RWPE2 (cell line): ENCODE results near the gene ACR.
A peak's percentile ranks its signal among the peaks of the same experiment; 100 is the strongest.
"Not testable (repeated sequence)": the region's sequence is repeated elsewhere in the genome, so short reads cannot be mapped to it uniquely, and the experiment has no call there.

ENCODE experiments used
- ATAC-seq: fragments of 200-7000 bp; cut with Tn5 transposase; 3 replicates; pipeline ENCODE4 v1.9.1; 2021; ENCODE audit warnings: low read depth
- DNase-seq: peaks from one replicate; pipeline ENCODE4 v3.0.0-alpha.2; 2020; ENCODE audit warnings: low spot score
- H3K27ac ChIP-seq: fragments of 450-650 bp; 2 replicates; pipeline ENCODE4 v1.5.1; 2017; ENCODE audit warnings: mild to moderate bottlenecking; ENCODE audit not compliant: poor library complexity, severe bottlenecking
- H3K27me3 ChIP-seq: fragments of 250-450 bp; sonication (Bioruptor Pico); 2 replicates; pipeline ENCODE4 v1.5.1; 2021; ENCODE audit warnings: mild to moderate bottlenecking, moderate library complexity; ENCODE audit not compliant: insufficient read depth, poor library complexity, severe bottlenecking
- H3K36me3 ChIP-seq: fragments of 250-450 bp; sonication (Bioruptor Pico); 2 replicates; pipeline ENCODE4 v1.5.1; 2020; ENCODE audit warnings: low read depth, mild to moderate bottlenecking, moderate library complexity
- H3K4me1 ChIP-seq: fragments of 250-450 bp; sonication (Bioruptor Pico); 2 replicates; pipeline ENCODE4 v1.5.1; 2021; ENCODE audit warnings: mild to moderate bottlenecking, moderate library complexity; ENCODE audit not compliant: insufficient read depth, poor library complexity, severe bottlenecking
- H3K4me3 ChIP-seq: fragments of 250-450 bp; sonication (Bioruptor Pico); 2 replicates; pipeline ENCODE4 v1.5.1; 2021; ENCODE audit warnings: mild to moderate bottlenecking, moderate library complexity; ENCODE audit not compliant: severe bottlenecking
- H3K9me3 ChIP-seq: fragments of 250-450 bp; sonication (Bioruptor Pico); 2 replicates; pipeline ENCODE4 v1.5.1; 2021; ENCODE audit warnings: mild to moderate bottlenecking, moderate library complexity; ENCODE audit not compliant: severe bottlenecking

ACR gene

GRCh38 chr22:50783880-50784276 lies 45.9 kb downstream of the ACR start:
- H3K36me3 ChIP-seq: not testable (repeated sequence)

GRCh38 chr22:50785289-50785688 lies 47.3 kb downstream of the ACR start:
- not testable (repeated sequence) for DNase-seq, H3K27me3 ChIP-seq, H3K36me3 ChIP-seq, H3K9me3 ChIP-seq, H3K4me3 ChIP-seq, H3K4me1 ChIP-seq, ATAC-seq, H3K27ac ChIP-seq

More at GRCh38 chr22:50783880-50784276, 45.9 kb downstream of the ACR start:
- not testable (repeated sequence) for DNase-seq, H3K27ac ChIP-seq, H3K27me3 ChIP-seq, H3K4me1 ChIP-seq, H3K9me3 ChIP-seq
- peak; percentile 51 for ATAC-seq
- H3K4me3 ChIP-seq: peak overlapping the region; percentile 21

- H3K27ac ChIP-seq, H3K9me3 ChIP-seq, ATAC-seq, DNase-seq, H3K4me1 ChIP-seq, H3K27me3 ChIP-seq, H3K4me3 ChIP-seq, H3K36me3 ChIP-seq: not testable (repeated sequence)
Observed at GRCh38 chr22:50786936-50787335, 48.9 kb downstream of the ACR start.
